ENCODE data around the gene CAMTA1. TPM values are rescaled to one million over a fixed set of nuclear protein-coding genes. Genes with fewer than 3 reads are reported as not detected.

The CAMTA1 gene
- total RNA-seq, 1 donor from 2014 or later, result 34.4 TPM

- ATAC-seq, result no peak
Observed at GRCh38 chr1:7267493-7267892, 482.2 kb downstream of the CAMTA1 start.

- ATAC-seq, result no peak
Observed at GRCh38 chr1:7268983-7269382, 483.7 kb downstream of the CAMTA1 start.

GRCh38 chr1:7269525-7269924 is 484.3 kb downstream of the CAMTA1 start:
- ATAC-seq, result no peak

- no peak for ATAC-seq
Observed at GRCh38 chr1:7274256-7274655, 489.0 kb downstream of the CAMTA1 start.

- ATAC-seq, result no peak
Observed at GRCh38 chr1:7278045-7278444, 492.8 kb downstream of the CAMTA1 start.

- ATAC-seq, result no peak
Observed at GRCh38 chr1:7278827-7279765, 493.8 kb downstream of the CAMTA1 start.

GRCh38 chr1:7279769-7280168 is 494.5 kb downstream of the CAMTA1 start:
- ATAC-seq, result no peak

- no peak for ATAC-seq
Observed at GRCh38 chr1:7280347-7280960, 495.2 kb downstream of the CAMTA1 start.

- ATAC-seq, result no peak
Observed at GRCh38 chr1:7281821-7282220, 496.6 kb downstream of the CAMTA1 start.

GRCh38 chr1:7284839-7285435 is 499.7 kb downstream of the CAMTA1 start:
- no peak for ATAC-seq

GRCh38 chr1:7285856-7286454 is 500.7 kb downstream of the CAMTA1 start:
- ATAC-seq, result no peak

- ATAC-seq, result no peak
Observed at GRCh38 chr1:7287013-7287412, 501.8 kb downstream of the CAMTA1 start.

- no peak for ATAC-seq
Observed at GRCh38 chr1:7288992-7289391, 503.7 kb downstream of the CAMTA1 start.

GRCh38 chr1:7289694-7290093 is 504.4 kb downstream of the CAMTA1 start:
- ATAC-seq, result no peak

- ATAC-seq, result peak; percentile 22
Observed at GRCh38 chr1:7290971-7291970, 506.0 kb downstream of the CAMTA1 start.

GRCh38 chr1:7292036-7292681 is 506.9 kb downstream of the CAMTA1 start:
- ATAC-seq, result no peak

GRCh38 chr1:7292714-7293419 is 507.6 kb downstream of the CAMTA1 start:
- no peak for ATAC-seq

- ATAC-seq, result no peak
Observed at GRCh38 chr1:7293702-7294629, 508.7 kb downstream of the CAMTA1 start.

- ATAC-seq, result no peak
Observed at GRCh38 chr1:7294636-7295035, 509.4 kb downstream of the CAMTA1 start.
